Keratinocyte (primary cell): ENCODE measurements around the gene CAMK2D. TPM values are rescaled to one million over a fixed set of nuclear protein-coding genes. Genes with fewer than 3 reads are reported as not detected.
"Not testable (repeated sequence)": the region's sequence is repeated elsewhere in the genome, so short reads cannot be mapped to it uniquely, and the experiment has no call there.

ENCODE experiments used
- DNase-seq: peaks from one replicate; pipeline ENCODE4 v3.0.0-alpha.2; 2011; ENCODE audit warnings: low read depth, missing footprints, low spot score
- FAIRE-seq: peaks from 2 replicates; lab custom pipeline; 2011; peaks lifted over from hg19 to GRCh38; lab: Jason Lieb, UNC
- H2AFZ ChIP-seq: 2 replicates; pipeline ENCODE4 v1.6.0; 2012; ENCODE audit warnings: low read length, control low read depth, inconsistent platforms; ENCODE audit not compliant: control insufficient read depth
- H3K27ac ChIP-seq: 2 replicates; pipeline ENCODE4 v1.5.1; 2011; ENCODE audit warnings: low read length; ENCODE audit not compliant: control insufficient read depth, insufficient read depth
- H3K27me3 ChIP-seq: 3 replicates; pipeline ENCODE4 v1.6.0; 2011; ENCODE audit warnings: low read length; ENCODE audit not compliant: control insufficient read depth, insufficient read depth; ENCODE audit errors: extremely low read depth
- H3K36me3 ChIP-seq, 2 experiments: 2 replicates in 1 of 2; 3 replicates in 1 of 2; pipeline ENCODE4 v1.5.1; 2011; ENCODE audit warnings: low read length in 2 of 2, mild to moderate bottlenecking in 1 of 2; ENCODE audit not compliant: control insufficient read depth in 2 of 2, insufficient read depth in 2 of 2; ENCODE audit errors: extremely low read depth in 1 of 2
- H3K4me1 ChIP-seq: 3 replicates; pipeline ENCODE4 v1.5.1; 2011; ENCODE audit warnings: low read length; ENCODE audit not compliant: control insufficient read depth, insufficient read depth; ENCODE audit errors: extremely low read depth
- H3K4me2 ChIP-seq: 3 replicates; pipeline ENCODE4 v1.6.0; 2011; ENCODE audit warnings: low read depth, low read length; ENCODE audit not compliant: control insufficient read depth, insufficient read depth; ENCODE audit errors: extremely low read depth
- H3K4me3 ChIP-seq, 3 experiments: fragments of 200-600 bp in 1 of 3; sonication (generic) in 1 of 3; 2 replicates in 2 of 3; 3 replicates in 1 of 3; pipeline ENCODE4 v1.5.1; 2011 to 2016; ENCODE audit warnings: low read length in 3 of 3, mild to moderate bottlenecking in 3 of 3, control low read depth in 2 of 3, inconsistent platforms in 1 of 3, low read depth in 1 of 3, mixed read lengths in 1 of 3, mixed run types in 1 of 3, moderate library complexity in 1 of 3; ENCODE audit not compliant: control insufficient read depth in 2 of 3, insufficient read depth in 2 of 3; ENCODE audit errors: extremely low read depth in 1 of 3
- H3K79me2 ChIP-seq: 2 replicates; pipeline ENCODE4 v1.6.0; 2012; ENCODE audit warnings: low read length; ENCODE audit not compliant: control insufficient read depth, insufficient read depth
- H3K9ac ChIP-seq: 3 replicates; pipeline ENCODE4 v1.6.0; 2011; ENCODE audit warnings: low read length; ENCODE audit not compliant: control insufficient read depth, insufficient read depth; ENCODE audit errors: extremely low read depth
- H3K9me1 ChIP-seq: 3 replicates; pipeline ENCODE4 v1.6.0; 2011; ENCODE audit warnings: low read length; ENCODE audit not compliant: control insufficient read depth, insufficient read depth; ENCODE audit errors: extremely low read depth
- H3K9me3 ChIP-seq: 2 replicates; pipeline ENCODE4 v1.5.1; 2012; ENCODE audit warnings: low read depth, low read length; ENCODE audit not compliant: control insufficient read depth
- H4K20me1 ChIP-seq: 3 replicates; pipeline ENCODE4 v1.6.0; 2011; ENCODE audit warnings: low read length; ENCODE audit not compliant: control insufficient read depth, insufficient read depth; ENCODE audit errors: extremely low read depth
- CTCF ChIP-seq, 3 experiments: IDR thresholded peaks in 1 of 3; conservative IDR thresholded peaks in 1 of 3; optimal IDR thresholded peaks in 1 of 3; 2 replicates in 2 of 3; 3 replicates in 1 of 3; pipeline versions ENCODE3 to v1.5.1; 2011; ENCODE audit warnings: low read length in 3 of 3, mild to moderate bottlenecking in 3 of 3, moderate library complexity in 2 of 3, control low read depth in 1 of 3, inconsistent platforms in 1 of 3; ENCODE audit not compliant: insufficient read depth in 2 of 3; ENCODE audit errors: extremely low read depth in 1 of 3
- EZH2 ChIP-seq: IDR thresholded peaks from one replicate; pipeline ENCODE4 v1.6.1; 2012; ENCODE audit warnings: inconsistent platforms, mild to moderate bottlenecking, low read length, moderate library complexity
- dilution Hi-C: fragments of 300-500 bp; cut with MboI; formaldehyde crosslinking; loops from one replicate; pipeline ENCODE4 v1.7.0; 2020; ENCODE audit warnings: low sequenced_read_pairs; ENCODE audit not compliant: extremely low pct_ligation_motif_present
- polyA plus RNA-seq, 5 experiments: library from polyadenylated mRNA; depleted of rRNA in 3 of 5; stranded (reverse) in 3 of 5; stranded (forward) in 1 of 5; unstranded in 1 of 5; fragments of >200 nt; gene quantifications; 1 replicate in 1 of 5; 2 replicates in 3 of 5; 3 replicates in 1 of 5; pipeline versions ENCODE4 v1.2.1 to v1.2.3, GENCODE V29; 2011 to 2012; ENCODE audit warnings: missing spikeins in 2 of 5, low read depth in 1 of 5, low replicate concordance in 1 of 5

The CAMK2D gene
- polyA plus RNA-seq, 1 donor (not counting 4 experiments of a cell fraction or from before 2014, with no cell fraction given) = 18.8 TPM

- Histone ChIP-seq H3K9ac (no peak overlapping the region), H3K4me2 (no peak overlapping the region), H3K4me3 (no peak overlapping the region), H3K9me3 (no peaks in the 10 kb centered on the region), H2AFZ (no peak overlapping the region), H3K36me3 (no peaks in the 10 kb centered on the region), H3K9me1 (no peaks in the 10 kb centered on the region), H4K20me1 (no peaks in the 10 kb centered on the region), H3K4me1 (no peaks in the 10 kb centered on the region), H3K27ac (no peak overlapping the region), H3K27me3 (no peaks in the 10 kb centered on the region), H3K79me2 (no peaks in the 10 kb centered on the region)
- dilution Hi-C loops = no loop called here
- DNase-seq (no peak), FAIRE-seq (no peak)
- no peak for TF ChIP-seq CTCF (optimal IDR thresholded peaks at IDR 0.05 in 1 of 3, IDR thresholded peaks at IDR 0.05 in 1 of 3, conservative IDR thresholded peaks at IDR 0.05 in 1 of 3; ENCODE audit: extremely low read depth in 1 of 3, insufficient read depth in 2 of 3, low read length in 3 of 3)
- TF ChIP-seq EZH2 = no peak
Observed at GRCh38 chr4:113801882-113802281, 40.3 kb upstream of the CAMK2D start.

- H3K27me3 ChIP-seq, FAIRE-seq, H3K36me3 ChIP-seq, H3K9ac ChIP-seq, DNase-seq, H3K9me3 ChIP-seq, H3K4me3 ChIP-seq, H3K79me2 ChIP-seq, dilution Hi-C loops, H3K27ac ChIP-seq, H3K9me1 ChIP-seq, H3K4me2 ChIP-seq, H3K4me1 ChIP-seq, H2AFZ ChIP-seq, H4K20me1 ChIP-seq: not testable (repeated sequence)
Observed at GRCh38 chr4:113796381-113796780, 34.8 kb upstream of the CAMK2D start.

GRCh38 chr4:113790478-113790877, 28.9 kb upstream of the CAMK2D start:
- TF ChIP-seq CTCF (optimal IDR thresholded peaks at IDR 0.05 in 1 of 3, IDR thresholded peaks at IDR 0.05 in 1 of 3, conservative IDR thresholded peaks at IDR 0.05 in 1 of 3; ENCODE audit: extremely low read depth in 1 of 3, insufficient read depth in 2 of 3, low read length in 3 of 3) (no peak), EZH2 (no peak)
- no peaks in the 10 kb centered on the region for H3K27me3 ChIP-seq
- no peaks in the 10 kb centered on the region for H3K36me3 ChIP-seq
- H3K4me1 ChIP-seq = no peaks in the 10 kb centered on the region
- H3K9ac ChIP-seq = no peak overlapping the region
- H3K27ac ChIP-seq = no peak overlapping the region
- no peaks in the 10 kb centered on the region for H3K79me2 ChIP-seq
- no peak overlapping the region for H2AFZ ChIP-seq
- no peaks in the 10 kb centered on the region for H3K9me3 ChIP-seq
- FAIRE-seq (no peak), DNase-seq (no peak)
- dilution Hi-C loops = no loop called here
- no peaks in the 10 kb centered on the region for H4K20me1 ChIP-seq
- H3K9me1 ChIP-seq = no peaks in the 10 kb centered on the region
- no peak overlapping the region for H3K4me3 ChIP-seq
- no peak overlapping the region for H3K4me2 ChIP-seq
